H9 (cell line): ENCODE results near the gene SNORC. TPM values are rescaled to one million over a fixed set of nuclear protein-coding genes. Genes with fewer than 3 reads are reported as not detected.

ENCODE experiments used
- DNase-seq: peaks from one replicate; pipeline ENCODE4 v3.0.0-alpha.2; 2017
- H2AFZ ChIP-seq: one replicate; pipeline ENCODE4 v1.6.1; 2013; ENCODE audit warnings: mild to moderate bottlenecking, low read length, control low read depth, moderate library complexity
- H2AK5ac ChIP-seq: 2 replicates; pipeline ENCODE4 v1.6.1; 2013; ENCODE audit warnings: low read length, control low read depth, mixed read lengths; ENCODE audit not compliant: insufficient read length
- H2BK120ac ChIP-seq: one replicate; pipeline ENCODE4 v1.6.1; 2013; ENCODE audit warnings: low read depth, mild to moderate bottlenecking, low read length, control low read depth, inconsistent platforms; ENCODE audit not compliant: poor library complexity, severe bottlenecking
- H2BK12ac ChIP-seq: 2 replicates; pipeline ENCODE4 v1.6.1; 2013; ENCODE audit warnings: low read length, control low read depth, mixed read lengths, low read depth; ENCODE audit not compliant: insufficient read length
- H2BK15ac ChIP-seq: 2 replicates; pipeline ENCODE4 v1.6.1; 2013; ENCODE audit warnings: low read depth, low read length, control low read depth
- H2BK20ac ChIP-seq: one replicate; pipeline ENCODE4 v1.6.1; 2013; ENCODE audit warnings: low read depth, mild to moderate bottlenecking, low read length, control low read depth, inconsistent platforms; ENCODE audit not compliant: poor library complexity, severe bottlenecking
- H2BK5ac ChIP-seq: 2 replicates; pipeline ENCODE4 v1.6.1; 2013; ENCODE audit warnings: low read length, control low read depth, mixed read lengths; ENCODE audit not compliant: insufficient read length
- H3K14ac ChIP-seq: 2 replicates; pipeline ENCODE4 v1.6.1; 2013; ENCODE audit warnings: low read length, control low read depth; ENCODE audit not compliant: insufficient read depth
- H3K18ac ChIP-seq: 2 replicates; pipeline ENCODE4 v1.6.1; 2013; ENCODE audit warnings: low read depth, mild to moderate bottlenecking, mixed read lengths, low read length, control low read depth; ENCODE audit not compliant: insufficient read length
- H3K23ac ChIP-seq: 2 replicates; pipeline ENCODE4 v1.6.1; 2013; ENCODE audit warnings: low read length, control low read depth, mixed read lengths, low read depth; ENCODE audit not compliant: insufficient read length
- H3K23me2 ChIP-seq: 2 replicates; pipeline ENCODE4 v1.6.1; 2013; ENCODE audit warnings: low read depth, mild to moderate bottlenecking, mixed read lengths, low read length, control low read depth; ENCODE audit not compliant: insufficient read length, poor library complexity, severe bottlenecking
- H3K27ac ChIP-seq: 2 replicates; pipeline ENCODE4 v1.5.1; 2013; ENCODE audit warnings: low read length, control low read depth, mixed read lengths, low read depth; ENCODE audit not compliant: insufficient read length
- H3K27me3 ChIP-seq: 2 replicates; pipeline ENCODE4 v1.6.1; 2013; ENCODE audit warnings: low read length, control low read depth, inconsistent platforms; ENCODE audit not compliant: insufficient read depth
- H3K4ac ChIP-seq: 2 replicates; pipeline ENCODE4 v1.6.1; 2013; ENCODE audit warnings: low read depth, mild to moderate bottlenecking, control low read depth, inconsistent platforms, low read length, moderate library complexity
- H3K4me1 ChIP-seq: 2 replicates; pipeline ENCODE4 v1.6.1; 2013; ENCODE audit warnings: low read length, control low read depth, inconsistent platforms; ENCODE audit not compliant: insufficient read depth
- H3K4me2 ChIP-seq: 2 replicates; pipeline ENCODE4 v1.6.1; 2013; ENCODE audit warnings: low read length, control low read depth, mixed read lengths; ENCODE audit not compliant: insufficient read length, insufficient read depth
- H3K56ac ChIP-seq: 2 replicates; pipeline ENCODE4 v1.6.1; 2013; ENCODE audit warnings: low read depth, mild to moderate bottlenecking, mixed read lengths, low read length, control low read depth; ENCODE audit not compliant: insufficient read length
- H3K79me1 ChIP-seq: 2 replicates; pipeline ENCODE4 v1.6.1; 2013; ENCODE audit warnings: low read depth, mild to moderate bottlenecking, moderate library complexity, low read length, control low read depth, inconsistent platforms; ENCODE audit not compliant: insufficient read depth, poor library complexity, severe bottlenecking
- H3K79me2 ChIP-seq: 2 replicates; pipeline ENCODE4 v1.6.1; 2013; ENCODE audit warnings: low read length, control low read depth, inconsistent platforms; ENCODE audit not compliant: insufficient read depth
- H3K9ac ChIP-seq: 2 replicates; pipeline ENCODE4 v1.6.1; 2013; ENCODE audit warnings: low read length, control low read depth, mixed read lengths; ENCODE audit not compliant: insufficient read length; ENCODE audit errors: extremely low read depth
- H3K9me3 ChIP-seq: one replicate; pipeline ENCODE4 v1.6.1; 2013; ENCODE audit warnings: low read depth, low read length, inconsistent platforms; ENCODE audit not compliant: control insufficient read depth
- H3T11ph ChIP-seq: one replicate; pipeline ENCODE4 v1.6.1; 2013; ENCODE audit warnings: mild to moderate bottlenecking, low read length, control low read depth, inconsistent platforms
- H4K20me1 ChIP-seq: one replicate; pipeline ENCODE4 v1.6.1; 2013; ENCODE audit not compliant: control insufficient read depth, insufficient read length, insufficient read depth
- H4K5ac ChIP-seq: 2 replicates; pipeline ENCODE4 v1.6.1; 2013; ENCODE audit warnings: low read depth, mild to moderate bottlenecking, mixed read lengths, low read length, control low read depth; ENCODE audit not compliant: insufficient read length
- H4K8ac ChIP-seq: replicated peaks from 2 replicates; pipeline ENCODE4 v1.6.1; 2013; ENCODE audit warnings: low read length, control low read depth, mixed read lengths, low read depth; ENCODE audit not compliant: insufficient read length
- H4K91ac ChIP-seq: 2 replicates; pipeline ENCODE4 v1.6.1; 2013; ENCODE audit warnings: low read depth, mild to moderate bottlenecking, moderate library complexity, mixed read lengths, low read length, control low read depth; ENCODE audit not compliant: insufficient read length
- H3K27ac Mint-ChIP-seq, 3 experiments: 2 replicates in 2 of 3; 3 replicates in 1 of 3; pipeline ENCODE4 v1.8.0; 2020 to 2021; ENCODE audit warnings: mixed read lengths in 3 of 3, mild to moderate bottlenecking in 1 of 3, moderate library complexity in 1 of 3
- H3K27me3 Mint-ChIP-seq: 2 replicates; pipeline ENCODE4 v1.8.0; 2021; ENCODE audit warnings: low read depth, mild to moderate bottlenecking, moderate library complexity, mixed read lengths
- H3K36me3 Mint-ChIP-seq, 3 experiments: 2 replicates in 2 of 3; 3 replicates in 1 of 3; pipeline ENCODE4 v1.8.0; 2020 to 2021; ENCODE audit warnings: low read depth in 3 of 3, mixed read lengths in 3 of 3; ENCODE audit not compliant: insufficient read depth in 1 of 3
- H3K4me1 Mint-ChIP-seq, 2 experiments: 2 replicates each; pipeline ENCODE4 v1.8.0; 2020; ENCODE audit warnings: mixed read lengths in 2 of 2
- H3K4me3 Mint-ChIP-seq, 2 experiments: 2 replicates in 1 of 2; 3 replicates in 1 of 2; pipeline ENCODE4 v1.8.0; 2020 to 2021; ENCODE audit warnings: mild to moderate bottlenecking in 2 of 2, mixed read lengths in 2 of 2, moderate library complexity in 1 of 2
- H3K9me3 Mint-ChIP-seq, 2 experiments: 2 replicates in 1 of 2; 3 replicates in 1 of 2; pipeline ENCODE4 v1.8.0; 2020; ENCODE audit warnings: mild to moderate bottlenecking in 2 of 2, mixed read lengths in 2 of 2, moderate library complexity in 1 of 2
- WGBS: extraction: QIAGEN DNeasy Blood & Tissue Kit; methylation state at CpG from one replicate; pipeline ENCODE4 v1.1.7; 2013; ENCODE audit warnings: missing lambda C conversion rate, low lambda C conversion rate, mixed read lengths; ENCODE audit not compliant: insufficient read length; ENCODE audit errors: extremely low coverage; 5-methylcytosine and 5-hydroxymethylcytosine counted together
- total RNA-seq: library from RNA; stranded (reverse); gene quantifications from 2 replicates; pipeline ENCODE4 v1.2.1, GENCODE V29; 2021
- TF ChIP-seq, protein P1 (sequence below): fragments of 200-600 bp; sonication (generic); conservative IDR thresholded peaks from 3 replicates; pipeline ENCODE4 v1.8.0; 2021; ENCODE audit warnings: antibody characterized with exemption, mild to moderate bottlenecking

Gene SNORC
- total RNA-seq, 1 experiment from 2014 or later: 1.1 TPM

DNA sequence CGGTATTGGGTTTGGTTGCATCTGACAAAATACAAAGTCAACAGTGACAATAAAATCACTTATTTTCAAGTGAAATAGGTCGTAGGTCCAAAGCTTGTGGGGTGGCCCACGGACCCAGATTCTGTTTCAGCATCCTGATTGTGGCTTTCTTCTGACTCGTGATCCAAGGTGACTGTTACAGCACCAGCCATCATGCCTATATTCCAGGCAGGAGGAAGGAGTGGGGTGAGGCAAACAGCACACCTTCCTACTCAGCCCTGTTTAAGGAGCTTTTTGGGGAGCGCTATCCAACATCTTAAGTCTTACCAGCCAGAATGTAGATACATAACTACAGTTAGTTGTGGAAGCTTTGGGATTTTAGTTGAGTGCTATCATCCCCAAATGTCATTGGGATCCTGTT lies 8.7 kb upstream of the SNORC start:
- Histone ChIP-seq H3K18ac (no peak overlapping the region), H2BK20ac (no peak overlapping the region), H3K4me1 (no peaks in the 10 kb centered on the region), H3K9ac (no peak overlapping the region), H3K4me2 (no peak overlapping the region), H2AK5ac (no peak overlapping the region), H4K20me1 (no peaks in the 10 kb centered on the region), H3K9me3 (no peaks in the 10 kb centered on the region), H3K14ac (no peak overlapping the region), H3K79me1 (no peaks in the 10 kb centered on the region), H3K79me2 (no peaks in the 10 kb centered on the region), H4K8ac (no peak overlapping the region), H3K23me2 (peaks cover 2% of the 10 kb centered on the region), H3K27ac (no peak overlapping the region), H3K23ac (no peak overlapping the region), H2BK5ac (no peak overlapping the region), H4K91ac (no peak overlapping the region), H4K5ac (no peak overlapping the region), H2BK120ac (no peak overlapping the region), H3K4ac (no peak overlapping the region), H2AFZ (no peak overlapping the region), H3K56ac (no peak overlapping the region), H2BK12ac (no peak overlapping the region), H3K27me3 (no peaks in the 10 kb centered on the region), H3T11ph (no peak overlapping the region), H2BK15ac (no peak overlapping the region)
- Mint-ChIP-seq H3K27me3 (no peaks in the 10 kb centered on the region), H3K4me3 (no peak overlapping the region), H3K4me1 (no peaks in the 10 kb centered on the region), H3K36me3 (peaks cover 19 to 31% (median 26%) of the 10 kb centered on the region in 3 experiments), H3K27ac (no peak overlapping the region; a peak in 1 of 7 replicates), H3K9me3 (no peaks in the 10 kb centered on the region)
- TF ChIP-seq, protein P1, sequence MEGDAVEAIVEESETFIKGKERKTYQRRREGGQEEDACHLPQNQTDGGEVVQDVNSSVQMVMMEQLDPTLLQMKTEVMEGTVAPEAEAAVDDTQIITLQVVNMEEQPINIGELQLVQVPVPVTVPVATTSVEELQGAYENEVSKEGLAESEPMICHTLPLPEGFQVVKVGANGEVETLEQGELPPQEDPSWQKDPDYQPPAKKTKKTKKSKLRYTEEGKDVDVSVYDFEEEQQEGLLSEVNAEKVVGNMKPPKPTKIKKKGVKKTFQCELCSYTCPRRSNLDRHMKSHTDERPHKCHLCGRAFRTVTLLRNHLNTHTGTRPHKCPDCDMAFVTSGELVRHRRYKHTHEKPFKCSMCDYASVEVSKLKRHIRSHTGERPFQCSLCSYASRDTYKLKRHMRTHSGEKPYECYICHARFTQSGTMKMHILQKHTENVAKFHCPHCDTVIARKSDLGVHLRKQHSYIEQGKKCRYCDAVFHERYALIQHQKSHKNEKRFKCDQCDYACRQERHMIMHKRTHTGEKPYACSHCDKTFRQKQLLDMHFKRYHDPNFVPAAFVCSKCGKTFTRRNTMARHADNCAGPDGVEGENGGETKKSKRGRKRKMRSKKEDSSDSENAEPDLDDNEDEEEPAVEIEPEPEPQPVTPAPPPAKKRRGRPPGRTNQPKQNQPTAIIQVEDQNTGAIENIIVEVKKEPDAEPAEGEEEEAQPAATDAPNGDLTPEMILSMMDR: no peak
- no CpG with 5 or more reads among the region's 5 CpGs for WGBS
- DNase-seq: no peak
